Measurements from ENCODE around the gene CD320.
"Not testable (repeated sequence)": the region's sequence is repeated elsewhere in the genome, so short reads cannot be mapped to it uniquely, and the experiment has no call there.

CD320 gene

GRCh38 chr19:8308891-8309291, 733 bp upstream of the CD320 start:
- DNase-seq (ENCODE audit: low read depth in 2 of 2) = no peak

GRCh38 chr19:8307400-8307964, 676 bp downstream of the CD320 start:
- DNase-seq (ENCODE audit: low read depth in 2 of 2) = no peak

GRCh38 chr19:8306235-8307054, 1.7 kb downstream of the CD320 start:
- no peak for DNase-seq (ENCODE audit: low read depth in 2 of 2)

GRCh38 chr19:8305798-8306197, 2.4 kb downstream of the CD320 start:
- DNase-seq (ENCODE audit: low read depth in 2 of 2) = no peak

- peak in 1 of 2 donors; percentile 22 for DNase-seq (ENCODE audit: low read depth in 2 of 2)
Measured at GRCh38 chr19:8304841-8305621, 3.1 kb downstream of the CD320 start.

GRCh38 chr19:8302734-8303133, 5.4 kb downstream of the CD320 start:
- no peak for DNase-seq (ENCODE audit: low read depth in 2 of 2)

- no peak for DNase-seq (ENCODE audit: low read depth in 2 of 2)
Measured at GRCh38 chr19:8302357-8302691, 5.8 kb downstream of the CD320 start.

GRCh38 chr19:8291337-8291736, 16.8 kb downstream of the CD320 start:
- DNase-seq (ENCODE audit: low read depth in 2 of 2) = not testable (repeated sequence)

GRCh38 chr19:8276508-8276907, 31.6 kb downstream of the CD320 start:
- not testable (repeated sequence) for DNase-seq (ENCODE audit: low read depth in 2 of 2)

- DNase-seq (ENCODE audit: low read depth in 2 of 2) = no peak
Measured at GRCh38 chr19:8269724-8270123, 38.4 kb downstream of the CD320 start.

GRCh38 chr19:8265872-8266271, 42.3 kb downstream of the CD320 start:
- no peak for DNase-seq (ENCODE audit: low read depth in 2 of 2)

GRCh38 chr19:8264248-8264647, 43.9 kb downstream of the CD320 start:
- DNase-seq (ENCODE audit: low read depth in 2 of 2) = not testable (repeated sequence)

- DNase-seq (ENCODE audit: low read depth in 2 of 2) = no peak
Measured at GRCh38 chr19:8262431-8262830, 45.7 kb downstream of the CD320 start.

GRCh38 chr19:8261881-8262280, 46.3 kb downstream of the CD320 start:
- no peak for DNase-seq (ENCODE audit: low read depth in 2 of 2)

GRCh38 chr19:8261347-8261746, 46.8 kb downstream of the CD320 start:
- DNase-seq (ENCODE audit: low read depth in 2 of 2) = no peak

- DNase-seq (ENCODE audit: low read depth in 2 of 2) = no peak
Measured at GRCh38 chr19:8259922-8260247, 48.3 kb downstream of the CD320 start.

- no peak for DNase-seq (ENCODE audit: low read depth in 2 of 2)
Measured at GRCh38 chr19:8259142-8259921, 48.8 kb downstream of the CD320 start.

- no peak for DNase-seq (ENCODE audit: low read depth in 2 of 2)
Measured at GRCh38 chr19:8257052-8257443, 51.1 kb downstream of the CD320 start.

GRCh38 chr19:8256276-8257051, 51.7 kb downstream of the CD320 start:
- no peak for DNase-seq (ENCODE audit: low read depth in 2 of 2)

- DNase-seq (ENCODE audit: low read depth in 2 of 2) = no peak
Measured at GRCh38 chr19:8255426-8256125, 52.6 kb downstream of the CD320 start.

Measured in stimulated activated CD4-positive, alpha-beta T cell treated with anti-CD3 and anti-CD28 coated beads, Interleukin-15, amount 100 ng/mL, for 48 hours (primary cell).